ENCODE results near the gene GRAP2. TPM values are rescaled to one million over a fixed set of nuclear protein-coding genes. Genes with fewer than 3 reads are reported as not detected.
"Not testable (repeated sequence)": the region's sequence is repeated elsewhere in the genome, so short reads cannot be mapped to it uniquely, and the experiment has no call there.

Gene GRAP2
- total RNA-seq, 1 donor from 2014 or later, result 7.5 TPM

GRCh38 chr22:39984006-39984405 is 83.1 kb downstream of the GRAP2 start:
- intact Hi-C loops (cut with DNase I), result no loop called here
- no peak for ATAC-seq
- DNase-seq (ENCODE audit: low spot score), result no peak

DNA sequence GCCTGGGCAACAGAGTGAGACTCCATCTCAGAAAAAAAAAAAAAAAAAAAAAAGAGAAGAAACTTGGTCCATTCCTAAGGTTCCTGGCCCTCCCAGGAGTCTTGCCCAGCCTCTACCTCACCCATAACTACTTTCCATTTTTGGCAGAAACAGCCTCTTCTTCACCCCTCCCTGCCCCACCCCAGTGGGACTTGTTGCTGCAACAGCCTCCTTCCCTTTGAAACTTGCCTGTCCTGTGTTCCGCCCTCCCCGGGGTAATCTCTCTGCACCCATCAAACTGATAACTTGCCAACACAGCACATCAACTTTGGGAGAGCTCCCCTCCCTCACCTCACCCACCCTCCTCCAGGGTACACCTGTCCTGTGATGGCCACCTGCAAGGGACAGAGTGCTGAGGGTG is 83.9 kb downstream of the GRAP2 start:
- DNase-seq (ENCODE audit: low spot score) (no peak), ATAC-seq (peak; percentile 22)
- intact Hi-C loops (cut with DNase I), result loop anchor here (5.0 kb wide), 1 partner anchor 732 kb away; no protein-coding TSS in a partner anchor

- DNase-seq (ENCODE audit: low spot score) (no peak), ATAC-seq (no peak)
- intact Hi-C loops (cut with DNase I), result loop anchor here (5.0 kb wide), 1 partner anchor 733 kb away; no protein-coding TSS in a partner anchor
Observed at GRCh38 chr22:39985383-39986035, 84.6 kb downstream of the GRAP2 start.

GRCh38 chr22:39988386-39989114 is 87.7 kb downstream of the GRAP2 start:
- intact Hi-C loops (cut with DNase I), result loop anchor here (5.0 kb wide), 1 partner anchor 736 kb away; no protein-coding TSS in a partner anchor
- no peak for ATAC-seq
- DNase-seq (ENCODE audit: low spot score), result no peak

DNA sequence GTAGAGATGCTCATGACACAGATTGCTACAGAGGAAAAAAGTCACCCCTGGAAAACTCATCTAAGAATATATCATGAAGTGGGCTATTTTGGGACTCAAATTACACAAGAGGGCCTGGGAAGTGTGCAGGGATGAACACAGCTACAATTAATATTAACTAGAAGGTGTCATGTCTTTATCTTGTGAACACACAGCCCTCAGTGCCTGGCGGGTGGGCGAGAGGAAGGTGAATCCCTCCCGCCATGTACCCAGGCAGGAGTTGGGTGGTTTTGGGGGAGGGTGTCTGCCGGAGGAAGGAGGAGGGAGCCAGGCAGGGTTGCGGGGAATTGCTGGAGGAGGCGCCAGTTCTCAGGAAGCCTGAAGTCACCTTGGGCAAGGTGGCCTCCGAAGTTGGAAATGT is 88.7 kb downstream of the GRAP2 start:
- ATAC-seq (no peak), DNase-seq (ENCODE audit: low spot score) (no peak)
- intact Hi-C loops (cut with DNase I), result loop anchor here (5.0 kb wide), 1 partner anchor 737 kb away; no protein-coding TSS in a partner anchor

- DNase-seq (ENCODE audit: low spot score) (no peak), ATAC-seq (no peak)
- intact Hi-C loops (cut with DNase I), result no loop called here
Observed at GRCh38 chr22:39990686-39991085, 89.8 kb downstream of the GRAP2 start.

DNA sequence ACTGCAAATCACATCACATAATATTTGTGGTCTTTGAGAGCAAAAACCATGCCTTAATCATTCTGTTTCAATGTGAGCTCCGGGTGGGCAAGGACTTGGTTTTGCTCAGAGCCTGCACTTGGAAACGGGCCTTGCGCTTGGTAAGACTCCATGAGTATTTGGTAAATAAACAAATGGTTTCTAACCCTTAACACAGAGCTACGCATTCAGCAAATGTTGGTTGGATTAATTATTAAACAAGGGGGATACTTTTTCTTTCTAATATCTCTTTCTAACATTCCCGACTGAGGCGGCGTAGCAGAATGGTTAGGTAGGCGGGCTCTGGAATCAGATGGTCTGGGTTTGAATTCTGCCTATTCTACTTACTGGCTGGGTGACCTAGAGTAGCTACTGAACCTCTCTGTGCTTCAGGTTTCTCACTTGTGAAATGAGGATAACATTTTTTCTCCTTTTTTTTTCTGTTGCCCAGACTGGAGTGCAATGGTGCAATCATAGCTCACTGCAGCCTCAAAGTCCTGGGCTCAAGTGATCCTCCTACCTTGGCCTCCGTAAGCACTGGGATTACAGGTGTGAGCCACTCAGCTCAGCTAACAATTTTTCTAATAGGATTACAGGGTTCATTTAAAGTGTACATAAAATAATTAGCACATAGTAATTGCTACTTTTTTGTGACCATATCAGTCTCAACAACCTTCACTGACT is 90.4 kb downstream of the GRAP2 start:
- DNase-seq (ENCODE audit: low spot score) (no peak), ATAC-seq (no peak)
- intact Hi-C loops (cut with DNase I), result no loop called here

DNA sequence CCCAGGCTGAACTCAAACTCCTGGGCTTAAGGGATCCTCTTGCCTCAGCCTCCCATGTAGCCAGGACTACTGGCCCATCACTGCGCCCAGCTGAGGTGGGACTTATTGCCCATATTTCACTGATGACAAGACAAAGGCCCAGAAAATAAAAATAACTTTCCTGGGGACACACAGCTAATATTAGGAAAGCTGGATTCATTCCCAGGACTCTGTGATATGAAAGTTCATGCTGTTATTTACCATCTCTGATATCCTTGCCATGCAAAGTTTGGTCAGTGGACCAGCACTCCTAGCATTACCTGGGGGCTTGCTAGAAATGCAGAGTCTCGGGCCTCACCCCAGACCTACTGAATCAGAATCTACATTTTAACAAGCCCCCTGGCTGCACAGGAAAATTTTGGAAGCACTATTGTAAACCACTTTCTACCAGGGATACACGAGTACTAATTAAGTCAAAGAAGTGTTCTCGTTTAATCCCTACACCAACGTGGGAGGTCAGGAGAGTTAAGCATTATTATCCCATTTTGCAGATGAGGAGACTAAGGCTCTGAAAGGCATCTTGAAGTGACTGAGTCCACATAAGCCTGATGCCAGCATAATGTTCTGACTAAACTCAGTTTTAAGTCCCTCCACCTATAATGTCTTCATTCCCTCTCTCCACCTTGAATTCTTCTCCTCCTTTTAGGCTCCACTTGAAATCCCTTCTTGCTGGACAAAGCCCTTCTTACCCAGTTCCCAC is 91.4 kb downstream of the GRAP2 start:
- intact Hi-C loops (cut with DNase I), result no loop called here
- ATAC-seq, result no peak
- DNase-seq (ENCODE audit: low spot score), result no peak

GRCh38 chr22:39992894-39993293 is 92.0 kb downstream of the GRAP2 start:
- DNase-seq (ENCODE audit: low spot score); intact Hi-C loops (cut with DNase I); ATAC-seq: not testable (repeated sequence)

GRCh38 chr22:39994041-39994565 is 93.2 kb downstream of the GRAP2 start:
- no peak for DNase-seq (ENCODE audit: low spot score)
- intact Hi-C loops (cut with DNase I), result no loop called here
- no peak for ATAC-seq

DNA sequence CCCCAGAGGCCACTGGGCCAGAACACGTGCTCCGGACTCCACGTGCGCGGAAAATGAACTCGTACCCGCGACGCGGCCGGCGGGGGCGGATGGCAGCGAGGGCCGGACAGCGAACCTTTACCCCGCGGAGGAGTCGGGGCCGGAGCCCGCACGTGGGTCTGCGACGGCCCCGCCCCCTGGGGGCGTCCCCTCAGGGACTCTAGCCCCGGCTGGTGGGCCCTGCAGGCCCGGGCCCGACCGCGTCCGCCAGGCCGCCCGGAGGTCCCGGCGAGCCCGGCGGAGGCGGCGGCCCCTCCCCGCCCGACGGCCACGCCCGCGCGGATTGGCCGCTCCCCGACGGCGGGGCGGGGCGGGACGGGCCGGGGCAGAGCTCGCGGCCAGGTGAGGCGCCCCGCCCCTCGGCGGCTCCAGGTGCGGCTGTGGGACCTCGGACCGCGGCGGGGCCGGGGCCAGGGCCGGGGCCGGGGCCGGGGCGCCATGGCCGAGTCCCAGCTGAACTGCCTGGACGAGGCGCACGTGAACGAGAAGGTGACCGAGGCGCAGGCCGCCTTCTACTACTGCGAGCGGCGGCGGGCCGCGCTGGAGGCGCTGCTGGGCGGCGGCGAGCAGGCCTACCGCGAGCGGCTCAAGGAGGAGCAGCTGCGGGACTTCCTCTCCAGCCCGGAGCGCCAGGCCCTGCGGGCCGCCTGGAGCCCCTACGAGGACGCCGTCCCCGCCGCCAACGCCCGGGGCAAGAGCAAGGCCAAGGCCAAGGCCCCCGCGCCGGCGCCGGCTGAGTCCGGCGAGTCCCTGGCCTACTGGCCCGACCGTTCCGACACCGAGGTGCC is 93.9 kb downstream of the GRAP2 start, which contains the start of gene FAM83F:
Gene FAM83F, plus strand, starts transcription at position 389 of the 827 bp plus-strand sequence. Its CDS starts 89 bp downstream, at position 478.
- ATAC-seq (no peak), DNase-seq (ENCODE audit: low spot score) (no peak)
- intact Hi-C loops (cut with DNase I), result no loop called here

DNA sequence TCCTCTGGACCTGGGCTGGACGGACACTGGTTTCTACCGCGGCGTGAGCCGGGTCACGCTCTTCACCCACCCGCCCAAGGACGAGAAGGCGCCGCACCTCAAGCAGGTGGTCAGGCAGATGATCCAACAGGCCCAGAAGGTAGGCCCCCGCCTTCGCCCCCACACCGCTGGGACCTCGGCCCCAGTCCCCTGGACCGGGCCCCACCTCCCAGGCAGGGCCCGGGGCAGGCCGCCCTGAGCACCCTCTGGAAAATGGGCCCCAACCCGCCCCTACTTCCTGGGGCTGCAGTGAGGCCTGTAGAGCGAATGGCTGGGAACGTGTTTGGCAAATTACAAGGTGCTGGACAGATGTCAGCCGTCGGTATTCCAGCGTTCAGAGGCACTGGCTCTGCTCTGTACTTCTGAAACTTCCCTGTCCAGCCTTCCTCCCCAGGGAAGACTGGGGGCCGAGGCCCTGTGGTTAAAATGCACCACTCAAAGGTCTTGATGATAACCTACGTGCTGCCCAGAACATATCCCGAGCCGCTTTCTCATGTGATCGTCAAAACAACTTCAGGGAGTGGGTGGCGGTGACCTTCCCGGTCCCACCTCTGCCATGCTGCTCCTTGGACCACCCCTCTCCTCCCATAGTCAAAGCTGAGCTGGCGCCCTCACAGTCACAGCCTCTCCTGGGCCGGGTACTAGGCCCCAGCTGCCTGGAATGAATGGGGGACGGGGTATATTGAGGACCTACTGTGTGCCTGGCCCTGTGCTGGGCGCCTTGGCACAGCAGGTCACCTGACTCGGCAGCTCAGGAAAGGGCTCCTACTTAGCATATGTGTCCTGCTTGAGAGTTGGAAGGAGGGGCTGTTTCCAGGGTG is 94.7 kb downstream of the GRAP2 start:
- no peak for DNase-seq (ENCODE audit: low spot score)
- ATAC-seq, result peak; percentile 9
- intact Hi-C loops (cut with DNase I), result no loop called here

DNA sequence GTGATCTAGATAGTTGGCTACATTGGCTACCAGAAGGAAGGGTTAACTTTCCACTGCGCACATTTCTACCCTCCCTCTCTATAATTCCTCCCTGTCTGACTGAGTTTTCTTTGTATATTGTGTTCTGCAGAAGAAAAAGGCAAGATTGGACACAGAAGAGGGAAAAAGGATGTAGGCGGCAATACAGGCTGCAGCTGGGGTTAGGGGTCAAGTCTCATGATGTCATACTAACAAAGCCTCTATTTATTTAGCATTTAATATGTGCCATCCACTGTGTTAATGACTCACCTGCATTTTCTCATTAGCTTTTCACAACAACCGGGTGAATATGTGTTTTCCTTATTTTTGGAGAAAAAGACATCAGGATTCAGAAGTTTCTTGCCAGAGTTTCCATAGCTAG is 95.8 kb downstream of the GRAP2 start:
- intact Hi-C loops (cut with DNase I), result no loop called here
- ATAC-seq (peak; percentile 72), DNase-seq (ENCODE audit: low spot score) (no peak)

GRCh38 chr22:39997421-39997820 is 96.5 kb downstream of the GRAP2 start:
- intact Hi-C loops (cut with DNase I), result no loop called here
- DNase-seq (ENCODE audit: low spot score) (no peak), ATAC-seq (no peak)

DNA sequence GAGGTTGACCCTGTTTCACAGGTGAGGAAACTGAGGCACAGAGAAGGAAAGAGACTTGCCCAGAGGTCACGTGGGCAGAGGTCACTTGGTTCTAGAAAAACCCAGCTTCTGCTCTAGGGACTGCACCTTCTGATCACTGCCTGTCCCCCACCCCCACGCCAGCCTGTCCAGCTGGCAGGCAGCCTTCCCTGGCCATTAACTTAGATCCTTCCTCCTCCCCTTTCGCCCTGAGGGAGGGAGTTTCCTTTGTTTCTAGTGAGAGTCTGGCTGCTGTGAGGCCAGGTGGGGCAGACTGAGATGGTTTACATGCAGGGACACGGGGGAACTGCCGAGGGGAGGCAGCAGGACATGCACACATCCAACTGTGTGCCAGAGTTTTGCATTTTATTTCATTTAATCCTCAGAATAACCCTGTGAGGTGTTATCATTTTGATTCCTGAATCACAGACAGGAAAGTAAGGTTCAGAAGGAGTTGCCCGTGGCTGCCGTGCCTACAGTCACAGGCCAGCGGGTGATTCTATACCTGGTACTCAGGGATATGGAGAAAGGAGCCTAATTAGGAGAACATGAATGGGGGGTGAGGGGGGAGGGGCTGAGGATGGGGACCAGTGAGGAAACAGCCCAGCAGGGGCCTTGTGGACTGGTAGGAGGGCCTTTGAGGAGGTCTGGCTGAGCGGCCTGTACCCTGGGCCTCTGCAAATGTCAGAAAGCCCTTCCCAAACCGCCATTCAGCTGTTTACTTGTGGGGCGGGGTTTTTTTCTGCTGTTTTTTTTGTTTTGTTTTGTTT is 97.2 kb downstream of the GRAP2 start:
- ATAC-seq, result peak; percentile 26
- intact Hi-C loops (cut with DNase I), result no loop called here

GRCh38 chr22:39999144-39999757 is 98.4 kb downstream of the GRAP2 start:
- intact Hi-C loops (cut with DNase I), result no loop called here
- ATAC-seq (peak; percentile 35), DNase-seq (ENCODE audit: low spot score) (no peak)

More for the DNA sequence above, 97.2 kb downstream of the GRAP2 start:
- no peak for DNase-seq (ENCODE audit: low spot score)
